Measurements from ENCODE around the gene SLC25A39. TPM values are rescaled to one million over a fixed set of nuclear protein-coding genes. Genes with fewer than 3 reads are reported as not detected.
"Not testable (repeated sequence)": the region's sequence is repeated elsewhere in the genome, so short reads cannot be mapped to it uniquely, and the experiment has no call there.

The SLC25A39 gene
- total RNA-seq, 1 donor from 2014 or later: 129 TPM

DNA sequence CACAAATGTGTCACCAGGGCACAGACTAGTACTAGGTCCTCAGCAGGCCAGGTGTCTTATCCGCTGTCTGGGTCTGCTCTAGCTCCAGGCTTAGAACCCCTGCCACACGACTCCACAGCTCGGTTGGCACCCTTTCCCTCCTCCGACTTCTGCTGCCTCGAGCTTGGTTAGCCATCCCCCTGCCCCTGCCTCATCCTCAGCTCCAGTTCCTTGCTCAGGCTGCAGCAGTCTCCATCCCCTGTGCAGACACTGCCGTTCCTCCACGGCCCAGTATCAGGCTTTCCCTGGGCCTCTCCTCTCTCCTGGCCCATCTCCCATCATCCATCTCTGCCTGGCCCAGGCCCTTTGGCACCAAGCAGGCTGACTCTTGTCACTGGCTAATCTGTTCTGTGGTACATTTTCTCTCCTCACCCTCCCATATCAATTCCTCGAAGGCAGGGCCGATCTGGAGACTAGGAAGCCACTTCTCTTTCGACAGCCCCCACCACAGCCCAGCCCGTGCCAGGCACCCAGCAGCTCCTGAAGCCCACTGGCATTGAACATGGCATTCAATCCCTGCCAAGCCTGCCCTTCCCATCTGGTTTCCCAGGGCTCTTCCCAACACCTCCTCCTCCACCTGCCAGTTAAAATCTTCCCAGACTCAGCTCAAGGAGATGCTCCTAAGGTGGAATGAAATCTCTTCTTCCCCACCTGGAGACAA lies 19.0 kb upstream of the SLC25A39 start:
- intact Hi-C loops (cut with micrococcal nuclease): loop anchor here (2.0 to 10.0 kb wide), 3 partner anchors 19 to 971 kb away; partner anchors contain the start of genes HROB, MAP3K14 and SLC25A39
- no peak overlapping the region for H3K27ac Mint-ChIP-seq
- ATAC-seq (ENCODE audit: low read depth) (no peak), DNase-seq (no peak)
- H3K27me3 Mint-ChIP-seq: no peaks in the 10 kb centered on the region
- peaks cover 46% of the 10 kb centered on the region for H3K4me1 Mint-ChIP-seq
- H3K36me3 Mint-ChIP-seq (ENCODE audit: low read depth): peaks cover 12% of the 10 kb centered on the region
- H3K9me3 Mint-ChIP-seq: no peaks in the 10 kb centered on the region
- ChIA-PET CTCF (interaction anchor here (0.7 to 2.2 kb wide), 3 partner anchors 11 to 133 kb away, joined by 3 to 6 read pairs (median 4); partner anchors contain the start of gene FAM171A2), POLR2A (interaction anchor here (3.2 to 8.7 kb wide), 3 partner anchors 12 to 144 kb away, joined by 20 to 241 read pairs (median 23); partner anchors contain the start of genes ATXN7L3 and UBTF)
- no peak overlapping the region for H3K4me3 Mint-ChIP-seq
- no peak for TF ChIP-seq CTCF (IDR thresholded peaks at IDR 0.05)

DNA sequence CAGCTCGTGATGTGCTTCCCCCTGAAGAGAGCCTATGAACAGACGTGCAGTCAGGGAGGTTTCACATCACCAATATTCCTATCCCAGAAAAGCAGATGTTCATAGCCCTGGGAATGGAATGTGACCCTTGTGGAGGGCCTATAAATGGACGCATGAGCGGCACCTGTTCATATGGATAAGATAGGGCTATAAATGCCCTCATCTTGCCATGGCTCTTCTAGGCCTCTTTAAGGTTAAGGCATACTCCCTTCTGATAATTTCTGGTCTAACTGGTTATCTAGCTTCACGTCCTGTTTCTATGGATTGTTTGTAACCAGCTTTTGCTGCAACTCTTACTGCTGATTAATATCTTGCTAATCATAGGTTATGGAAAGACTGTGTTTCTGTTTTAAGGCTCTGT lies 15.9 kb upstream of the SLC25A39 start:
- CTCF ChIA-PET; ATAC-seq (ENCODE audit: low read depth); H3K9me3 Mint-ChIP-seq; H3K27ac Mint-ChIP-seq; H3K4me3 Mint-ChIP-seq; H3K36me3 Mint-ChIP-seq (ENCODE audit: low read depth); DNase-seq; H3K27me3 Mint-ChIP-seq: not testable (repeated sequence)
- peaks cover 19% of the 10 kb centered on the region for H3K4me1 Mint-ChIP-seq
- intact Hi-C loops (cut with micrococcal nuclease): loop anchor here (10.0 kb wide), 1 partner anchor 974 kb away; the partner anchor contains the start of gene MAP3K14
- POLR2A ChIA-PET: interaction anchor here (0.7 kb wide), 1 partner anchor 13 kb away, joined by 8 read pairs; no protein-coding TSS in a partner anchor

DNA sequence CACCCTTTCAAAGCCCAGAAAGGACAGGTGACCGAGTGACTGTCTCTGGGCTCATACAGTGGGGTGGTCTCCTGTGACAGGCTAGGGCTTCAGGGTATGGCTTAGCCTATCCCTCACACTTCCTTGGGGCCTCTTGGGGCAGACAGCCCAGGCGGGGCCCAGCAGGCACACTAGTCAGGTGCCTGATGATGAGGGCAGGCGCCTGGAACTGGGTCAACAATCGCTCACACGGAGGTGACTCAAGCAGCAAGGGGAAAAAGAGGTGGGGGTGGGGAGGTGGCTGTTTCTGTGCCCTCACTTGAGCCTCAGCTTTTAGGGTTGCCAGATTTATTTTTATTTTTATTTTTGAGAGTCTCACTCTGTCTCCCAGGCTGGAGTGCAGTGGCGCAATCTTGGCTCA lies 14.1 kb upstream of the SLC25A39 start:
- peak; percentile 62 for ATAC-seq (ENCODE audit: low read depth)
- no peak for DNase-seq
- no peaks in the 10 kb centered on the region for H3K27me3 Mint-ChIP-seq
- peaks cover 18% of the 10 kb centered on the region for H3K4me1 Mint-ChIP-seq
- no peaks in the 10 kb centered on the region for H3K9me3 Mint-ChIP-seq
- ChIA-PET POLR2A (interaction anchor here (0.7 to 1.0 kb wide), 2 partner anchors 121 to 135 kb away, joined by 3 to 4 read pairs; no protein-coding TSS in a partner anchor), CTCF (no interaction called here)
- no peak for TF ChIP-seq CTCF (IDR thresholded peaks at IDR 0.05)
- H3K27ac Mint-ChIP-seq: no peak overlapping the region
- H3K4me3 Mint-ChIP-seq: no peak overlapping the region
- H3K36me3 Mint-ChIP-seq (ENCODE audit: low read depth): no peaks in the 10 kb centered on the region
- intact Hi-C loops (cut with micrococcal nuclease): no loop called here

- DNase-seq: no peak
- Mint-ChIP-seq H3K9me3 (no peaks in the 10 kb centered on the region), H3K36me3 (ENCODE audit: low read depth) (no peaks in the 10 kb centered on the region), H3K4me1 (peaks cover 27% of the 10 kb centered on the region), H3K4me3 (no peak overlapping the region), H3K27me3 (no peaks in the 10 kb centered on the region), H3K27ac (no peak overlapping the region)
- no peak for TF ChIP-seq CTCF (IDR thresholded peaks at IDR 0.05)
- intact Hi-C loops (cut with micrococcal nuclease): no loop called here
- CTCF ChIA-PET: interaction anchor here (0.6 to 1.6 kb wide), 5 partner anchors 10 to 132 kb away, joined by 3 to 6 read pairs (median 3); partner anchors contain the start of gene GRN
- ATAC-seq (ENCODE audit: low read depth): no peak
- POLR2A ChIA-PET: interaction anchor here (0.9 to 1.2 kb wide), 3 partner anchors 9 to 120 kb away, joined by 3 to 6 read pairs (median 4); partner anchors contain the start of gene GRN
Measured at GRCh38 chr17:44335968-44336367, 11.3 kb upstream of the SLC25A39 start.

- no peak for ATAC-seq (ENCODE audit: low read depth)
- Mint-ChIP-seq H3K4me3 (no peak overlapping the region), H3K36me3 (ENCODE audit: low read depth) (no peaks in the 10 kb centered on the region), H3K27me3 (no peaks in the 10 kb centered on the region), H3K4me1 (peaks cover 27% of the 10 kb centered on the region), H3K27ac (no peak overlapping the region), H3K9me3 (no peaks in the 10 kb centered on the region)
- intact Hi-C loops (cut with micrococcal nuclease): no loop called here
- TF ChIP-seq CTCF (IDR thresholded peaks at IDR 0.05): no peak
- ChIA-PET CTCF (interaction anchor here (0.6 to 1.6 kb wide), 5 partner anchors 10 to 132 kb away, joined by 3 to 6 read pairs (median 3); partner anchors contain the start of gene GRN), POLR2A (interaction anchor here (0.9 to 1.2 kb wide), 3 partner anchors 9 to 119 kb away, joined by 3 to 6 read pairs (median 4); partner anchors contain the start of gene GRN)
- no peak for DNase-seq
Measured at GRCh38 chr17:44335564-44335963, 10.9 kb upstream of the SLC25A39 start.

Data from activated B cell treated with CpG ODN at 0.5 μM for 24 hours (primary cell).